Adrenal gland (tissue), 5 donors: ENCODE data around the gene ROPN1B.
"Not testable (repeated sequence)": the region's sequence is repeated elsewhere in the genome, so short reads cannot be mapped to it uniquely, and the experiment has no call there.

Source experiments
- CTCF ChIP-seq, 6 experiments: fragments of 450-650 bp in 4 of 6; fragments of 200-600 bp in 2 of 6; sonication (generic) in 1 of 6; IDR thresholded peaks; 1 replicate in 5 of 6; 2 replicates in 1 of 6; pipeline versions ENCODE4 v1.5.1 to v1.8.0; 2016 to 2021; ENCODE audit warnings: antibody characterized with exemption in 6 of 6, mild to moderate bottlenecking in 2 of 6, moderate library complexity in 1 of 6
- POLR2A ChIP-seq, 2 donors: fragments of 450-650 bp; IDR thresholded peaks; one replicate each; pipeline ENCODE4 v1.6.1; 2017; ENCODE audit warnings: antibody characterized with exemption in 2 of 2, mild to moderate bottlenecking in 2 of 2, moderate library complexity in 1 of 2
- donor health status: DM: no; HTN: no; CAD: no.

DNA sequence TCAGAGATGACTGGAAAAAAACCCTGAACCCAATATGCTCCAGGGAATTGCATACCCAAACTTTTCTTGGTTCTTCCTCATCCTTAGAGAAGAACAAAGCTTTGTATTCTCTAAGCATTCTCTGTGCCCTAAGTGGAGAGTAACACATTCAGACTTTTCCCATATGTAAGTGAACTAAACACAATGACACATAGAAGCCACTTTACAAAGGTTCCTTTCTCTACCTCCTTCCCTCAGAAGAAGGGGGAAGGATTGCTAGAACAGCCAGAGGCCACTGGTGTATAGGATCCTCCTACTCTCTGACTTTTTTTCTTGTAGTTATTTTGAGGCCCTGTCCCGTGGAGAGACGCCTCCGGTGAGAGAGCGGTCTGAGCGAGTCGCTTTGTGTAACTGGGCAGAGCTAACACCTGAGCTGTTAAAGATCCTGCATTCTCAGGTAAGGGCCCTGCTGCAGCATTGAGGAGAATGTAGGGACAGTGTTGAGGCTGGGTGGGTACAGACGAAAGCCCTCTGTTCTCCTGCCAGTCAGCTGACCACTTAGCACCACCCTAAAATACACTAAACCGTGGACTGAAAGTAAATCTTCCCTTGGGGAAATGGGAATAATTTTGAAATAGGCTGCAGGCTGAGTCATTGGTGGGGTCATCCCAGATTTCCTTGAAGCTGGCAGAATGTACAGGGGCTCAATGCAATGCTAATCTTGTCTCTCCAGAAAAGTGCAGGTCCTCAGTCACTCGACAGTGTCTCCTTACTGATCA lies 6.4 kb downstream of the ROPN1B start:
- not testable (repeated sequence) for TF ChIP-seq CTCF, POLR2A (IDR thresholded peaks at IDR 0.05)
